ENCODE measurements around the gene BDNF.
"Not testable (repeated sequence)": the region's sequence is repeated elsewhere in the genome, so short reads cannot be mapped to it uniquely, and the experiment has no call there.

Gene BDNF

DNA sequence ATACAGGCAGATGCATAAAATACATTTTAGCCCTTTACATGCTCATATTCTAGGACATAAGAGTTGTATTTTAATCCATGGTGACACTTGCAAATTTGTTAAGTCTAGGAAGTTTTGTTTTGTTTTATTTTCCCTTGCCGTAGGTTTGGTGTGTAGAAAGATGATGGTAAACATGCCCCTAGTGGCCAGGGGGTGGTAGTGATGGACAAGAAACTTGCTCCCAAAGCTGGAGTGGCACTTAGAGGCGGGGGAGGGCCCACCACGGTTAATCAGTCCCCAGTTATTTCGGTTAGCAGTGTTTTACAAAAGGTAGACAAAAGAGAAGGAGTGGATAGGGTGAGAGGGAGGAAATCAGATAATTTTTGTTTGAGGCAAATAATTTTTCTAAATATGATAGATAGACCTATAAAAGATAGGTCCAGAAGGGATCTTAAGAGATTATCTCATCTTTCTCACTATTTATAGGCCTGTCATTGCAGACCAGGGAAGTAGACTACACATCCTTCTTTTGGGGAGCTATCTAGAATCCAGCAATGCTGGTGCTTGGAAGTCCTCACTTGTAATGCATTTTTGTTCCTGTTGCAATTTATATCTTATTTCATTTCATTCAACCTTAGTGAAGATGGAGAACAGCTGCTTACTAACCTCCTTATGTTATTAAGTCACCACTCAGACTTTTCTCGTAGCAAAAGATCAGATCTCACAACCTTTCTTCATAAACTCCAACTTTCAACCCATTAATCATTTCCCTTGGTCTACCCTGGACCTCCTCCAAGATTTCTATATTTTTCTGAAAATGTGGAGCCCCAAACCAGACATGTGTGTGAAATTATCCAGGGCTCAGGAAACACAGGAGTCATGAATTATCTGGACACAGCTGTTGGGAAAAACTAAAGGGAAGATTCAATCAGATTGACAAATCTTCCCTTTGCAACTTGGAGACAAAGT is 5.9 kb upstream of the BDNF start:
- DNase-seq, result no peak

GRCh38 chr11:27703481-27703880 is 3.2 kb upstream of the BDNF start:
- DNase-seq, result no peak

GRCh38 chr11:27702811-27703210 is 2.6 kb upstream of the BDNF start:
- DNase-seq, result no peak

DNA sequence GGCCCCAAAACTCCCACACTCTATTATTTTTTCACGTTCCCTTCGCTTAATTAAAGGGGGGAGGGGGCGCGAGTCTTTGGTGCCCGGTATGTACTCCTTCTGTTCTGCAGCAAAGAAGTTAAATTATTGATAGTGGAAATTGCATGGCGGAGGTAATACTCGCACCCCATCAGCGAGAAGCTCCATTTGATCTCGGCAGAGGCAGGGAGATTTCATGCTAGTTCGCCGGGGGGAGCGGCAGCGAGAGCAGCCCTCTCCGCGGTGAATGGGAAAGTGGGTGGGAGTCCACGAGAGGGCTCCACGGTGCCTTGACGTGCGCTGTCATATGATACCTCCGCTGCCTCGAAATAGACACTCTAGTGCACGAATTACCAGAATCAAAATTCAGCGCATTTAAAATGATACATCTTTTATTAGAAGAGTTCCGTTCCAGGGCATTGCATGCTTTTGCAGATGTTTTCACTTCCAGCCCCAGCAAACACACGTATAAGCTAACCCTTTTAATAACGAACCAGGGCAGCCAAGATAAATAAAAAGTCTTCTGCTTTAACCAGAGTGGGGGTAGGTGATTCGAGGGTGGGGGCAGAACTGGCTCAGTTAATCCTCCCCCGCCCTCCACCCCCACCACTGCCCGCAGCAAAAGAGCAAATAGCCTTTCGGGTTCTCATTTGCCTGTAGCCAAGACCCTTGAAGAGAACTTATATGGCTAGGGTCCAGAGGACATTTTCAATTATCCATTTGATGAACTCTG is 1.3 kb upstream of the BDNF start:
- no peak for DNase-seq

DNA sequence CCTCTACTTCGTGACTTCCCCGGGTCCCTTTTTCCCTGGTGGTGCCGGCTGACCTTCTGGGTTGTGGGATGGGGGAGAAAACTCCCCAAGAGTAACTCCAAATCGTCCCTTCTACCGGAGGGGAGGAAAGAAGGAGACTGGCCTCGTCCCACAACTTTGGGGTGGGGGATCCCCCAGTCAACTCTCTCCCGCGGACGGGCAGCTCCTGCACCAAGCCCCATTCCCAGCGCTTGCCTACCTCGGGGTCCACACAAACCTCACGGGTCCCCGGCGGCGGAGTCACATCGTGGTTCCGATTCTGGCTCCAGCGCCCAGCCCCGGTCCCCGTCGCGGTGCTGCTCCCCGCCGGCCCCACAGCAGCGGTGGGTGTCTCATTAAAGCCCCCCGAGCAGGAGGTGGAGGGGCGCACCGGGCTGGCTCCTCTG is 317 bp downstream of the BDNF start:
- no peak for DNase-seq

DNA sequence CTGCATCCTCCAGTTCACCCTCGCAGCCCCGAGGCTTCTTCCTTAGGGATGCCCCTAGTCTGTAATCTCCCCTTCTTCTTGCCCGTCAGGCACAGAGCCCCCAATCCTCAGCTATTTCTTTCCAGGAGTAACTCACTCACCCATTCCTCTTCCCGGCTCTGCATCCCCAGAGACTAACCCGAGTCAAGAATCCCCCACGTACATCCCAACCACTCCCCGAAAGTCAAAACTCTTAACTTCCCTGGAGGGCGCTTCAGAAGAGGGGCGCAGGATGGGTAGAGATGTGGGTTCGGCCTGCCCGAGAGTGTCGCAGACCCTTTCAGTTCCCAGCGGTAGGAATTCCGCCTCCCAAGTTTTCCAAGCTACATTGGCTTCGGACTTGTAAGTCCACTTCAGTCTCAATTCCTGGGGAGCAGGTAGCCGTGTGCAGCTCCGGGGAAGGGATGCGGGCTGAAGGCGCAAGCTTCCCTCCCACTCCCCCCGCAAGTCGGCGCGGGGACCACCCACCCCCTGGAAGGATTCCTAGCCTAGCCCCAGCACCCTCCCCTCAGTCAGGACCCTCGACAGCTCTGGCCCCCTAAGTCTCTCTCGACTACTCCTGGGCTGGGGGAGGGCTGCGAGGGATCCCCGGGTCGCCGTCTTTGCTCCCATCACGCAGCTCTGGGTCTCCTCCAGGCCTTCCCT is 871 bp downstream of the BDNF start:
- no peak for DNase-seq

DNA sequence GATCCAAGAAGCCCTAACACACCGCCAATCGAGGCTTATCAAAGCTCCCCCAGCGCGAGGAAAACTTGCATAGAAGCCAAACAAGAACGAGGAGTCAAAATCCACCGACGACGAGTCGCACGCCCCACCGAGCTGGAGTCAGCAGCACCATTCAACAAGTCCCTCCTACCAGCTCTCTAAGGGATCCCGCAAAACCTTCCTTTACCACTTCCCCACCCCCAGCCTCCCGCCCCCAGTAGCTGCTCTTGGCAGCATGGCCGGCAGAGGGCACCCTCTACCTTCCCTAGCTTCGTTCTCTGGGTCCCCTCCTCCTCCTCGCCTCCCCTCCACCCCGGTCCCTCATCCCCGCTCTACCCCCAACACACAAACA is 1.4 kb downstream of the BDNF start:
- peak; percentile 6 for DNase-seq

DNA sequence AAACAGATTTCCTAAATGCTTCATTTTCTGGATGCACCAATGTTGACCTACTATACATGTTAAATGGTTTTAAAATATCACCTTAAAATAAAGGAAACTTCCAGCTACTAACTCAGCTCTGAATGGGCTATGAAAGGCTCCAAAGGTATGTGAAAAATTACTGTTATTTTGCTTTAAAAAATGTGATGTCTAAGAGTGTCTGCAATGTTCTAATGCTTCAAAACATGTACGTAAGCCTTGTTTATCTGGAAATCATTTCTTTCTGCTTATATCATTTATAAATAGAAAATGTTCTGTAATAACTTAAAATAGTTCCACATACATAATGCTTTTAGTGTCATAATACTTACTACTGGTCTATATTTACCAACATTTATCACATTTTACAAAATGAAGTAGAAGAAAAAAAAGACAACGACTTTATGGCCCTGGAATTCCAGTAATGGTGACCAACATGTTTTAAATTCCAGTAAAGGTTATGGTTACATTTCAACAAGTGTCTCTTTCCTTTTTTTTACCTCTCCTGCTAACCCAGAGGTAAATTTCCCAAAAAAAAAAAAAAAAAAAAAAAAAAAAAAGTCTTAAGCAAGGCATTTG is 2.5 kb downstream of the BDNF start:
- no peak for DNase-seq

- DNase-seq, result no peak
Observed at GRCh38 chr11:27696961-27697360, 3.3 kb downstream of the BDNF start.

- no peak for DNase-seq
Observed at GRCh38 chr11:27696115-27696514, 4.1 kb downstream of the BDNF start.

DNA sequence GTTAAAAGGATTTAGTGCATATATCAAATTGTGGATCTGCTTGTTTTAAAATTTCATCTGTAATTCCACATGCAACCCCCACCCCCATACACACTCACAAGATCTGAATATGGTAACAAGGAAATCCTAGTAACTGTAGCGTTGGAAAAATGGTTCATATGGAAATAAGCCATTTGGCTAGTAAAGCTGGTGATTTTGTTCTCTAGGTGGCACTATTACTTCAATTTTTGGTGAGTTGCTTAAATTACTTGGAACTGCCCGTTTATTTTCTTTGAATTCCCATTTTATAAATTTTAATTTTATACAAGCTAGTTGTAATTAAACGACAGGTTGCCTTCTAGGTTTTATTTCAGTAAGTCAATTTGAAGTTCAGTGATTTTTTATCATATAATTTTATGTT is 5.3 kb downstream of the BDNF start:
- DNase-seq, result no peak

- no peak for DNase-seq
Observed at GRCh38 chr11:27693398-27693797, 6.9 kb downstream of the BDNF start.

DNA sequence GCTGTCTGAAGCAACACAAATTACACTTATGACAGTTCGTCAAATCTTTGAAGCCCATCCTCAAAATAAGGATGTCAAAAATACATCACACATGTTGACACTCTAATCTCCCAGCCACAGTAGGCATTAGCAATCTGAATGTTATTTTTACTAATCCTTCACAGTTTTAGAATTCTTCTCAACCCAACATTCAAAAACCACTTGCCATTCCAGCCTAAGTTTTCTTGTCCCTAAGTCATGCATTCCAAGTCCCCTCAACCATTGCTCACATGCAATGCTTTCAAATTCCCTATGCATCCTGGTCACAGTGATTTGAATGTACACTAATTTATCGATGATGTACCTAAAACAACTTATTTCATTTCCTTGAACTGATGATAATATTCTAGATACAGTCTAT is 7.5 kb downstream of the BDNF start:
- DNase-seq, result no peak

DNA sequence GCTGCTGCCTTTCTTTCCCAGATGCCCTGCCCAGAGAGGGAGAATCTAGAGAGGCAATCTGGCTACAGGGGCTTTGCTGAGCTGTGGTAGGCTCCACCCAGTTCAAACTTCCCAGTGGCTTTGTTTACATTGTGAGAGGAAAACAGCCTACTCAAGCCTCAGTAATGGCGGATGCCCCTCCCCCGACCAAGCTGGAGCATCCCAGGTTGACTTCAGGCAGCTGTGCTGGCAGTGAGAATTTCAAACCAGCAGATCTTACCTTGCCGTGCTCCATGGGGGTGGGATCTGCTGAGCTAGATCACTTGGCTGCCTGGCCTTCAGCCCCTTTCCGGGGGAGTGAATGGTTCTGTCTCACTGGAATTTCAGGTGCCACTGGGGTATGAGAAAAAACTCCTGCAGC is 12.2 kb downstream of the BDNF start:
- no peak for DNase-seq

DNA sequence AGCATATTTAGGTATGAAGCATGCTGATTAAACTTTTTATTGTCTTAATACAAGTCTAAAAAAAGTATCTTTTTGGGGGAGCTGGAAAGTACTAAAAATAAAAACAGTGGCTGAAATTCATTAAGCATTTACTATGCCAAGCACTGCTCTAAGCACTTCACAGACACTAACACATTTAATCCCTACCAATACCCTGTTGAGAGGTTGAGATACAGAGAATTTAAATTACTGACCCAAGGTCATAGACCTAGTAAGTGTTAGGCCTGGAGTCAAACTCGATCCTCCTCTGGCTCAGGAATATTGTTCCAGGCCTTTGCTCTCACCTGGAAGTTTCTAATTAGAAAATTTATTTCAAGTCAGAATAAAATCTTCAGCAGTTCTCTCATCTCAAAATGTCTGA is 18.6 kb downstream of the BDNF start:
- DNase-seq, result no peak

DNA sequence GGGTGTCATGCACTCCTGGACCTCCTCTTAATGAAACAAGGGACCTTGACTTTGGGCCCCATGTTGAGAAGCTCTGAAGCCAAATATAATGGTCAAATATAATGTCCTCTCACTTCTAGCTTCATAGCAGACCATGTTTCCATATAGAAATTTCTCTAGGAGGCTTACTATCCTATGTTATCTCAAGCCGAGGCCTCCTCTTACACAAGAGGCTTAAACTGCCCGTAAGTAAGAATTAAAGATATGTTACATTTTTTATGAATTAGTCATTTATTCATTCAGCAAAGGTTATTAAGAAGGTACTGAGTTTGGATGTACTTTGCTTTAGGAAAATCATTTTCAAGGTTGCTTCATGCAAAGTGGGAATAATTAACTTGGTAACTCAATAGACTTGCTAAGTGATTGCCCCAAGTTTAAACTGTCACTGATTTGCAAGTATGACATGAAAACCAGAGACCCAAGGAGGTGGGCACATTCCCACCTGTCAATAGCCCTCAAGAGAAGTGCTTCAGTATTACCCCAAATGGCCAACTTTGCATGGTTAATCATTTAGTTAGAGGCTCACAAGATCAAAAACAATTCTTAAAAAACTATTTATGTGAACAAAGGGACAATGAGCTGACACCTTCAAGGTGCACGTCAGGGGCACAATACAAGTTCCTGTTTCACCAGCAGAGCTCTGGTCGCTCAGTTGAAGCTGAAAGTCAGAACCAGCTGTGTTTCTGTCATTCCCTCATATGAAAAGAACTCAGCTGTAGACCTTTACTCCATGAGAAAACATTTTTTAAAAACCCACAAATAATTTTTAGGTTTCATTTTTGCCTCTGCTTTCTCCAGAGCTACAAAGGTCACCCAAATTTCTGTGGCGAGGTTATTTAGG is 20.9 kb downstream of the BDNF start:
- DNase-seq, result no peak

- no peak for DNase-seq
Observed at GRCh38 chr11:27678242-27678641, 22.0 kb downstream of the BDNF start.

- DNase-seq, result no peak
Observed at GRCh38 chr11:27677108-27677507, 23.1 kb downstream of the BDNF start.

GRCh38 chr11:27673979-27674663 is 26.1 kb downstream of the BDNF start:
- DNase-seq, result no peak

- no peak for DNase-seq
Observed at GRCh38 chr11:27672836-27673464, 27.3 kb downstream of the BDNF start.

DNA sequence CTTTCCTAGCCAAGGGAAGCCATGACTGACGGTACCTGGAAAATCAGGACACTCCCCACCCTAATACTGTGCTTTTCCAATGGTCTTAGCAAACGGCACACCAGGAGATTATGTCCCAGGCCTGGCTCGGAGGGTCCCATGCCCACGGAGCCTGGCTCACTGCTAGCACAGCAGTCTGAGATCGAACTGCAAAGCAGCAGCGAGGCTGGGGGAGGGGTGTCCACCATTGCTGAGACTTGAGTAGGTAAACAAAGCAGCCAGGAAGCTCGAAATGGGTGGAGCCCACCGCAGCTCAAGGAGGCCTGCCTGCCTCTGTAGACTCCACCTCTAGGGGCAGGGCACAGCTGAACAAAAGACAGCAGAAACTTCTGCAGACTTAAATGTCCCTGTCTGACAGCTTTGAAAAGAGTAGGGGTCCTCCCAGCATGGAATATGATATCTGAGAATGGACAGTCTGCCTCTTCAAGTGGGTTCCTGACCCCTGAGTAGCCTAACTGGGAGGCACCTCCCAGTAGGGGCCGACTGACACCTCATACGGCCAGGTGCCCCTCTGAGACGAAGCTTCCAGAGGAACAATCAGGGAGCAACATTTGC is 34.6 kb downstream of the BDNF start:
- DNase-seq, result not testable (repeated sequence)

All from CD4-positive, alpha-beta T cell treated with Interferon gamma for 1 hour (primary cell).